DOHH2 (cell line): Measurements from ENCODE around the gene IGF1R.

Experiments used
- CTCF ChIP-seq: fragments of 200-600 bp; sonication (generic); IDR thresholded peaks from one replicate; pipeline ENCODE4 v1.5.1; 2014; ENCODE audit warnings: antibody characterized with exemption, mild to moderate bottlenecking, low read depth, low read length; ENCODE audit not compliant: poor library complexity, severe bottlenecking
- EZH2phosphoT487 ChIP-seq: fragments of 200-600 bp; sonication (generic); IDR thresholded peaks from 2 replicates; pipeline ENCODE4 v1.6.1; 2017; ENCODE audit warnings: borderline replicate concordance, mild to moderate bottlenecking, antibody characterized with exemption, low read length, moderate library complexity, mixed read lengths

- no peak for TF ChIP-seq CTCF
- no peak for TF ChIP-seq EZH2phosphoT487
Observed at GRCh38 chr15:98883478-98883877, 235.1 kb downstream of the IGF1R start.
